NOMO-1 treated with DMSO at 0.1 percent for 48 hours (cell line): ENCODE results near the gene STK10.

Experiments
- DNase-seq: peaks from one replicate; lab custom pipeline; 2025; ENCODE audit not compliant: unreplicated experiment; lab: John Stamatoyannopoulos, UW

STK10 gene

DNA sequence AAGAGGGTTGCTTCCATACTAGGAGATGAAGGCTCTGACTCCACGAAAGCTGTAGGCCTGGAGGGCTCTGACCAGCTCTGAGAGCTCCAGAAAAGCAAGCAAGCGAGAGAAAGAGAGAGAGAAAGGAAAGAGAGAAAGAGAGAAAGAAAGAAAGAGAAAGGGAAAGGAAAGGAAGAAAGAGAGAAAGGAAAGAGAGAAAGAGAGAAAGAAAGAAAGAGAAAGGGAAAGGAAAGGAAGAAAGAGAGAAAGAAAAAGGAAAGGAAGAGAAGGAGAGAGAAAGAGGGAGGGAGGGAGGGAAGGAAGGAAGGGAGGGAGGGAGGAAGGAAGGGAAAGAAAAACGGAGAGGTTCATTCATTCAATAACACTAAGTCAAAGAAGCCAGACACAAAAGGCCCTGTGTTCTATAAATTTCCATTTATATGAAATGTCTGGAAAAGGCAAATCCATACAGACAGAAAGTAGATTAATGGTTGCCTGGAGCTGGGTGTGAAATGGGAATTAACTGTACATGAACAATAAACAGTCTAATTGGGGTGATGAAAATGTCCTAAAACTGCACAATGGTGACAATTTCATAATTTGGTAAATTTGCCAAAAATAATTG, 1.8 kb upstream of the STK10 start:
- no peak for DNase-seq

DNA sequence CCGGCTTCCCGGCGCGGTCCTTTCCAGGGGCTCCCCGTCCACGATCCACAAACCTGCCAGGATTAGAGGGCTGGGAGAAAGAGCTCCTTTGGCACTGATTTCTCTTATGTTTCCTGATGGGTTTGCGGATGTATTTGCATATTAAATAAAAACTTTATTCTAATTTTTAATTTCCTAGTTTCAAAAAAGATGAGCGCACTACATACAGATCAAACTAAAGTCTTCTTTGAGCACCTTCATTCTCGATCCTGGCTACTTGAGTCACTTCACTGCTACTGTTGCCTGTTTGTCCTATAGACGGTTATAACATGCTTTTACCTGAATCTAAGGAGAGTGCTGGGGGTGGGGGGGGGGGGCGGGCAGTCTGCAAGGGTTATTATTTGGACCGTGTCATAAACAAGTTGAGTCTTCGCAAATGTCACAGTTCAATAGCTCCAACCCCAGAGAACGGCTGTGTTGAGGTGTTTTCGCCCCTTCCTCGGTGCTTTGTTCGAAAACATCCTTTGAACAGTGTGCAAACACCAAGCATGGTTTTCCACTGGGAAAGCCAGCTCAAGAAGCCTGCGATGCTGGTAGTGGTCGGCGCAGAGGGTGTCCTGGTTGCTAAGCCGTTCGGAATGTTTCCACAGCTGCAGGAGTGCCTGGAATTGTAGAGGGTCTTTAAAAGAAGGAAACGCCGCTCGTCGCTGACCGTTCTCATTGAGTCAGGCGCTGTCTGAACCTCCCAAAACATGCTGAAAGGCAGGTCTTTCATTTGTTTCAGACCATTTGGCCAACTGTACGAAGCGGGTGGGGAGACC, 1.1 kb upstream of the STK10 start:
- DNase-seq: no peak

DNA sequence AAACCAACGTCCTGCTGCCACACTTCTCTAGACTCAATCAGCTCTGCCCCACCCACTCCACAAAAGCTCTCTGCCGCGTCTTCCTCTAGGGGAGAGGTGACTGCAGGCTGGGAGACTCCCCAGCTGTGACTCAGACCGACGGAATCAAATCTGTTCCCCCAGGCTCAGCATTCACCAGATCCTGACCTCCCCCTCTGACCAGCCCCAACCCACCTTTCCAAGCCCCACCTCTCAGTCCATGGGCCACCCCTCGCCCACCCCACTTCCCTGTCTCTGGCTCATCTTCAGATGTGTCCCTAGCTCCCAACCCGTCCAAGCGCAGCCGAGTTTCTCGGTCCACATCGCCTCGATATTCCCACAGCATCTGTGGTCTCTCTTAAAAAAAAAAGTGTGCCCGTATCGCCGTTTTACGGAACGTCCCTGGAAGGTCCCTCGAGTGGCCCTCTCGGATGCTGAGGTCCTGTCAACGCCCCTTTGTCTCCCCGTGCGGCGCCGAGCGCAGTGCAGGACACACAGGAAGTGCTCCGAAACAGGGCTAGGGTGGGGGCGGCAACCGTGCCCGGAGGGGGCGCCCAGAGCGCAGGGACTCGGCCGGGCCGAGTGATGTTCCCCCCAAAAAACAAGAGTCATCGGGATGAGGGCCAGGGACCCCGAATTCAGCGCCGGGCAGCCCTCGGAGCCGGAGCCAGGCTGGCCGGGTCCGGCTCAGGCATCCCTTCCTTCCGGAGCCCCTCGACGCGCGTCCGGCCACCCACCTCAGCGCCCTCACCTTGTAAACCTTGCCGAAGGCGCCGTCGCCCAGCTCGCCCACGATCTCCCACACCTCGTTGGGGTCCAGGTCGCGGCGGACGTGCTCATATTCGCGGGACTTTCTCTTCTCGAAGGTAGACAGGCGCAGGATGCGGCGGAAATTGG, 649 bp downstream of the STK10 start:
- peak; percentile 62 for DNase-seq

DNA sequence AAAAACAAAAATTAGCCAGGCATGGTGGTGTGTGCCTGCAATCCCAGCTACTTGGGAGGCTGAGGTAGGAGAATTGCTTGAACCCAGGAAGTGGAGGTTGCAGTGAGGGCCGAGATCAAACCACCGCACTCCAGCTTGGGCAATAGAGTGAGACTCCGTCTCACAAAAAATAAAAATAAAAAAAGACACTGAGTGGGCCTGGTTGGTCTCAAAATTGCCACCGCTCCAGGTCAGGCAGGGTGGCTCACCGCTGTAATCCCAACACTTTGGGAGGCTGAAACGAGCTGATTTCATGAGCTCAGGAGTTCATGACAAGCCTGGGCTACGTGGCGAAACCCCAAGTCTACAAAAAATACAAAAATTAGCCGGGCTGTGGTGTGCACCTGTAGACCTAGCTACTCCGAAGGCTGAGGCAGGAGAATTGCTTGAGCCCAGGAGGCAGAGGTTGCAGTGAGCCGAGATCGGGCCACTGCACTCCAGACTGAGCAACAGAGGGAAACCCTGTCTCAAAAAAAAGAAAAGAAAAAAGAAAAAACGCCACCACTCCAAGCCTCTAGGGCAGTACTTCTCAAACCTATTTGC, 1.8 kb downstream of the STK10 start:
- DNase-seq: no peak

DNA sequence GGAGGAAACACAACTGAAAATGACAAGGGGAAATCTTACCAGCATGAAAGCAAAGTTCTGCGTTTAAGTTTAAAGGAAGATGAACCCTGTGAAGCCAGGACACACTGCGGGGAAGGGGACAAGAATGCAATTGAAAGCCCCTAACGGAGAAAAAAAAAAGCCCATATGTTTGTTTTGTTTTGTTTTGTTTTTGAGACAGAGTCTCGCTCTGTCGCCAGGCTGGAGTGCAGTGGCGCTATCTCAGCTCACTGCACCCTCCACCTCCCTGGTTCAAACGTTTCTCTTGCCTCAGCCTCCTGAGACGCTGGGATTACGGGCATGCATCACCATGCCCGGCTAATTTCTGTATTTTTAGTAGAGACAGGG, 2.9 kb downstream of the STK10 start:
- no peak for DNase-seq

DNA sequence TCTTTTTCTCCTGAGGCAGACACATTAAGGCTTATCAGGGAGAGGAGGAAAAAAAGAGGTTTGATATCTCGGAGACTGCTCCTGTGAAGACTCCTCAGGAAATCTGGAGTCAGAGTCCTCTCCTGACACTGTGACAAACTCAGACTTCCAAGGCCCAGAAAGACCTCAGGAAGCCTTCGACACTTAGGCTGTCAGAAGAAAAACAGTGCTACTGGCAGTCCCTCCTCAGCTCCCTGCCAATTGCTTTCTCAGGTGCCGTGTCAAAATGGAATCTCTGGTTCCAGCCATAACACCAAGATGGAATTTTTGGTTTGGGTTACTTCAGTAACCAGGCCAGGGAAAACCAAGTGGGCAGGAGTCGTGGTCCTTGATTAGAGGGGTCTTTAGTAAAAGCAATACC, 4.1 kb downstream of the STK10 start:
- no peak for DNase-seq

DNA sequence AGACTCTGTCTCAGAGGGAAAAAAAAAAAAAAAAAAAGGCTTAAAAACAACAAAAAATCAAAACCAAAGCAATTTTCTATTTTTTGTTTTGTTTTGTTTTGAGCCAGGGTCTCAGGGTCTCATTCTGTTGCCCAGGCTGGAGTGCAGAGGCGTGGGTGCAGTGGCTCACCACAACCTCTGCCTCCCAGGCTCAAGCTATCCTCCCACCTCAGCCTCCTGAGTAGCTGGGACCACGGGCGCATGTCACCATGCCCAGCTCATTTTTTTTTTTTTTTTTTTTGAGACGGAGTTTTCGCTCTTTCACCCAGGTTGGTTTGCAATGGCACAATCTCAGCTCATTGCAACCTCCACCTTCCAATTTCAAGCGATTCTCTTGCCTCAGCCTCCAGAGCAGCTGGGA, 5.7 kb downstream of the STK10 start:
- no peak for DNase-seq

DNA sequence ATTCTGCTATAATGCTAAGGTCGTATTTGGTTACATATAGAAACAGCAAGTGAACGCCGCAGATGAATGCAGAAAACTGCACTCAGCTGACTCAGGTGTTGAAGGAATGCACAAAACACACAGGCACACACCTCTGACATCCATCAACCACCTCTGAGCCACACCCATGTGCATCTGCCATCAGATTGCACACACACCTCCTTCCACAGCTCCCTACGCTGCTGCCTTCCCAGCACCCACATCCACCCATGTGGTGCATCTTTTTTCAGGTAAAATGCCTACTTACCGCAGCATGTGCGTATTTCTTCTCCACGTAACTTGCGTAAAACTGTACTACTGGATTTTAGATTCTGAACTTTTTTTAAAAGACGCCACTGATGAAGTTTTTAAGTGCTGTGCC, 7.1 kb downstream of the STK10 start:
- DNase-seq: no peak

DNA sequence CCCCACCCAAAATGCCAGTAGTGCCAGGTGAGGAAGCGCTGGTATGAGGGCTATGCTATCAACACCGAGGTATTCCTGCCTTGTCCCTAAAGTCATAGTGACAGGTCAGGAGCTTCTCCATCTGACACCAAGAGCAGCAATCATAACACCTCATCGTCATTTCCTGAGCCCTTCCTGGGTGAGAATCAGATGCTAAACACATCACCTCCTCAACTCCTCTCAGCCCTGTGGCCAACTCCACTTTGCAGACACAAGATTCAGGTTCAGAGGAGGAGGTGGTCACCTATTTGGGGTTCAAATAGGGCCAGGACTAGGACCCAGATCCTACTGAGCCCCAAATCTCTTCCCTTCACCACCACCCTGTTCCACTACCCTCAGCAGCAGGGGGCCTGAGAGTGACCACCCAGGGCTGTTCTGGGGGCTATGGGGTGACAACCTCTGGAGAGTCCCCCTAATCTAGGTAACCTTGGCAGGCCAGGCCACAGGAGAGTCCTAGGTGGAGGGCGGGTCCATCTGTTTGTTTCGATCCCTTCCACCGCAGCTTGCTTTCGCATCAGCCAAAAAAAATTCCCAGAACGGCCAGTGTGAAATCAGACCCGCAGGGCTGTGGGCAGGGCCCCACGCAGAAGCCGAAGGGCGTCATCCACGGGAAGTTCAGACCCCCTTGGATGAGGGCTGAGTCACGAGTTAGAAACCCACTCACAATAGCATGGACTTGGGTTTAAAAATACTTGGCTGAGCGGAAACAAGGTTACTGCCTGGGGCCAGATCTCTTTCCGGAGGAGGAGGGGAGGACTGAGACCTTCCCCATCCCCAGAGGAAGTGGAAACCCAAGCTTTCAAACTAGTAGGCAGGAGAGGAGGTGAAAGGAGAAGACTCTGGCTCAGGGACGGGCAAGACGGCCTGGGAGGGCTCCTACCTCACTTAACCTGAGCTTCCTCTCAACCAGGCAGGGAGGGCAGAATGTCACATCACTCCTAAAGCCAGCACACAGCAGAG, 8.7 kb downstream of the STK10 start:
- DNase-seq: peak; percentile 74

DNA sequence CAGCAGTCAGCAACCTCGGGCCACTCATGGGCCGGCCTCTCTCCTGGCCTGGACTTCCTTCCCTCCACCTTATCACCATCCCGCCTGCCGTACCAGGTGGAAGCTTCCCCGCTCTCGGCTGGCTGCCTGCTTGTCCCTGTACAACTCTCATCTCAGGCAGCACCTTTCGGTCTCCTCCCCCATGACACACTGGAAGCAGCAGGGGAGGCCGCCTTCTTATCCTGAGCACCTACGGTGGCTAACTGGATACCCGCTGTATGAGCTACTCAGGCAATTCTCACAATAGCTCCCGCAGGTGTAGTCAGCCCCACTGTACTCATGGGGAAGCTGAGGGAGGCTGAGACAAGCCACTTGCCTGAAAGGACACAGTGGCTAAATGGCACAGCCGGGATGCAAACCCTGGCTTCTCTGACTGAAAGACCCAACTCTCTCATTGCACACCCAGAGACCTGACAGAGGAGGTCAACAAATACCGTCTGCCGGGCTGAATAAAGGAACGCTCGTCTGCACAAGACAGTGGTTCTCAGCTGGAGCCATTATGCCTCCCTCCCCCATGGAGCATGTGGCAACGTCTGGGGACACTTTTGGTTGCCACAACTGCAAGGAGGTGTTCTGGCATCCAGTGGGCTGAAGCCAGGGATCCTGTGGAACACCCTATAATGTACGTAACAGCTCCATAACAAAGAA, 9.6 kb downstream of the STK10 start:
- DNase-seq: no peak

DNA sequence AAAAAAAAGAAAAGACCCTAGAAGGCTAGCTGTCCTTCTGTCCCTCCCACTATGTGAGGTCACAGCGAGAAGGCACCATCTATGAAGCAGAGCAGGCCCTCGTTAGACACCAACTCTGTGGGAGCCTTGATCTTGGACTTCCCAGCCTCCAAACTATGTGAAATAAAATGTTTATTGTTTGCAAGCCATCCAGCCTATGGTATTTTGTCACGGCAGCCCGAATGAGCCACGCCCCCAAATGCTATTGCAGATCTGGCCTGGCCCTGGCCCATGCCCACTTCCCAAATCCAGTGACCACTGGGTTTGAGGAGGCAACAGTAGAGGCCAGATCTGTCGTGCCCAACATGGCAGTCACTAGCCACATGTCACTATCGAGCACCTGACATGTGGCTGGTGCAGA, 10.8 kb downstream of the STK10 start:
- no peak for DNase-seq

DNA sequence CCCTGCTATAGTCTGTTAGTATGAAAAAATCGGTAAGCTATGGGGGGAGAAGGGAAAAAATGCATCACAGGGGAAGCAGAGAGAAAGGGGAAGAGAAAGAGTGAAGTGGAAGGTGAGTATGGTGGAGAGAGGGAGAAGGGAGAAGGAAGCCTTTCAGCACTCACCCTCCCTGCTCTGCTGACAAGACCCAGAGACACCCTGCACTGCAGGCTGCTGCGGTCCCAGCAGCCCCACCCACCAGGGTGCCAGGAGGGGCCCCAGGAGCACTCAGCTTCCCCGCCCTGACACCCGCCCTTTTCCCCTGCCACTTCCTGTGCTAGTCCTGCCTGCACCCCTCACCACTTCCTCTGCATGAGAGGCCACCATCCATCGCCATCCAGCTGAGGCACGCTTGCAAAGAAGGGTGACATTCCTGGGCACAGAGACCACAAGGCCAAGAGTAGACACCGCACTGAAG, 12.7 kb downstream of the STK10 start:
- peak; percentile 93 for DNase-seq

DNA sequence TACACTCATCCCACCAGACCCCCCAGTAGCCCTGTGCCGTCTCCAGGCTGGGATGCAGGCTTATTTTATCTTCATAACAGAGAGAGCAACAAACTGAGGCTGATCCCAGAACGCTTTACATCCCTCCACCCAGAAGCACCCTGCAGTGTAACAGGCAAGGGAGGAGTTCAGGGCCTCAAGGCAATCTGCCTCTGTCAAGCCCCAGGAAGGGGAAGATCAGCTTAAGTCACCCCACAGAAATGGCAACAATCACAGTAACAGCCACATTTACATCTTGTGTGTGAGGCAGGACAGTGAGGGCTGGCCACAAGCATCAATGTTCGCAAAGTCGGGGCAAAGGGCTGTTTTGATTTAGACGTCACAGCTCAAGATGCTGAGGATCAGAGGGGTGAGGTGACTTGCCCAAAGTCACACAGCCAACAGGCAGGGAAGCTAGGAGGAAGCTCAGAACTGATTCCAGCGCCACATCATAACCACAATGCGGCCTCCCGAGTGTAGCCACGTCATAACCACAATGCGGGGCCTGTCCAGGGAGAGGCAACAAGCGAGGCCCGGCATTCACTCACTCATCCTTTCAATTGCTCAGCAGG, 14.4 kb downstream of the STK10 start:
- DNase-seq: peak; percentile 73

DNA sequence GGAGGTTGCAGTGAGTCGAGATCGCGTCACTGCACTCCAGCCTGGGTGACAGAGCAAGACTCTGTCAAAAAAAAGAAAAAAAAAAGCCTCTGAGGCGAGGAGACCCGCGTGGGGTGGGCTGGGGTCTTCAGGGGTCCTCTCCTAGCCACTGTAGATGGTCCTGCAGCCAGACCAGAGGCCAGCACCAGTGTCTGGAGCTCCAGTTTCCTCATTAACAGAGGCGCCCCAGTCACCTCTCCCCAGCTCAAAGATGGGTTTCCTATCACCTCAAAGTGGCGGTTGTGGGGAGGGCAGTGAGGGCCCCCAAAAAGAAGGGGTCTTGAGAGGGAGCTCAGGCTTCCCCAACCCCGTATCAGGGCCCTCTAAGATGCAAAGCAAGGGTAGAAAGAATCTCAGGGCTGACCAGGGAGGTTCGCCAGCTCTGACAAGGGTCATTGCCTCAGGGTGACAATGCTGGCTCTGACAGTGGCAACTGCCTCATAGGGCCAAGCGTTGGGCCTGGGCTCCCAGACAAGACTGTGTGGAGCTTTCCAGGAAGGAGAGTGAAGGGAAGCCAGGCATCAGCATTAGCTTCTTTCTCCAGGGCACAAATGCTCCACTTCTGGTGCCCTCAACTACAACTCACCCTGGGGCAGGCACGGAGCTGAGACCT, 15.0 kb downstream of the STK10 start:
- DNase-seq: no peak

DNA sequence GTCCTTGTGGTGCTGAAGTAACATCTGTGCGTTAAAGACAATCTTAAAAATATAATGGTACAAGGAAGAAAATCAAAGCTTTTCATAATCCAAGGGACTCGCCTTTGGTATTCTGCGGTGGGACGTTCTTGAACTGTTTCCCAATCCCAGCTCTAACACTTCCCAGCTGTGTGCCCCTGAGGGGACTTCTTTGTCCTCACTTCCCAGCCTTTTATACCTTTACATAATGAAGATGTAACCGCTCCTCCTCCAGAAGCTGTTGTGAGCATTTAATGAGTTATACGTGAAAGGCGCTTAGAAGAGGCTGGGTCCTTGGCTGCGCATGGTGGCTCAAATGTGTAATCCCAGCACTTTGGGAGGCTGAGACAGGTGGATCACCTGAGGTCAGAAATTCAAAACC, 16.9 kb downstream of the STK10 start:
- no peak for DNase-seq

DNA sequence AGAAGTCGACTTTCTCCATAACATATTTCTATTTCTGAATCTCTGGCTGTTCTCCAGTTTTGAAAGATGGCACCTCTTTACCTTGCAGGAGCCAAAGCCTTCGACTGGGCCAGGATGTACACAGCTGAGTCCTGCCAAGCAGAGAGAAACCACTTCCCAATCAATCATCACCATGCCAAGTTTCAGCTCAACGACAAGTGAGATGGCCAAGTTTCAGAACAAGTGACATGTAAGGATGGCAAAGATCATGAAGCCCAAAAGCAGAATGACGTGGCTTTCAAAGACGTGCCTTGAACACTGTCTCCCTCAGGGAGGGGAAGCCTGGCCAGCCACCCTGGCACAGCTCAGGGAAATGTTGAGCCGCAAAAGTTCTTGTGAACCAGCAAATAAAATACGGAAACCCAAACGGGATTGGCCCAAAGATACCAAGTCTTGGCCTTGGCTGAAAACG, 17.7 kb downstream of the STK10 start:
- no peak for DNase-seq

DNA sequence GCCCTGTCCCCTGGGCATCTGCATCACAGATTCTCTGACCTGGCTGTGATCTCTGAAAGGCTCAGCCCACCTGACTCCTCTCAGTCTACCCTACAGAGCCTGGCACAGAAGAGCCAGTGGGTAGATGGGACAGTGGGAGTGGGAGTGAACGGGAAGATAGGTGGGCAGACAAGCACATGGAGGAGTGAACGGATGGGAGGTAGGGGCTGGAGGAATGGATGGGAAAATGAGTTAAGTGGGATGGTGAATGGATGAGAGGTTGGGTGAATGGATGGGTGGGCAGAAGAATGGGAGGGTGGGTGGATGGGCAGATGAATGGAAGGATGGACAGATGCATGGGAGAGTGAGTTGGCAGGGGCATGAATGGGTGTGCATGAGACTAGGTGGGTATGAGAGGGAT, 18.8 kb downstream of the STK10 start:
- DNase-seq: no peak

DNA sequence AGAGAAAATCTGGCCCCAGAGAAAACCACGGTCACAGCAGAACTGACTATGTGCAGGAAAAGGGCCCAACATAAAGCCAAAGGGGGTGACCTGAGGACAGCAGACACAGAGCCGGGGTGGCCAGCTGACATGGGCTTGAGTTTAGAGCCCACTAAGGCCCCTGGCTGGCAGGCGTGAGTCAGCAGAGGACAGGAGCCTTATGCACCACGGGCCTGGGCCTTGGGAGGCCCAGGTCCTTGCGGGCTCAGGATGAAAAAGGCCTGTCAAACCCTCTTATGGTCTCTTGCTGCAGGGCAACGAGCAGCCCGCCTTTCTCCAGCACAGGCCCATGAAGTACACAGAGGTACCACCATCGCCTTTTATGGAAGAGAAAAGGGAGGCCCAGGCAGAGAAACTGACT, 19.7 kb downstream of the STK10 start:
- no peak for DNase-seq

DNA sequence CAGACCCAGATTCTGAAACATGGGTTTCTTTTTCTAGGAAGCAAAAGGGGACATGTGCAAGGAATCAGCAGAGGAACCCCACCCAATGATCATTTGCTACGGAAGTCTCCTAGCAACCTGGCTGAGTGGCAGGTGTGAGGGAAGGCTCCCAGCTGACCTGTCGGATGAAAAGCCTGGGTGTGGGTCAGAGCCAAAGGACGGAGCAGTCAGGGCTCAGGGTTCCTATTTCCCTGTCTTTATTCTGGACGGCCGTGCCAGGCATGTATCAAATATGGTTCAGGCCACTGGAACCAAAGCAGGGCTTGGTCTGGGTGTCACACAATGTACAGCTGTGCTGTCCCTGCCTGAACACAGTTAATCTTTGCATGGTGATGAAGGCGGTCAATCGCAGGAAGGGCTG, 20.1 kb downstream of the STK10 start:
- no peak for DNase-seq
